Tibial nerve (tissue), 4 donors: Measurements from ENCODE around the gene KCNT2.

Experiments
- EP300 ChIP-seq, 2 donors: sonication (generic); formaldehyde crosslinking; IDR thresholded peaks; one replicate each; pipeline ENCODE4 v1.6.1; 2017; ENCODE audit warnings: antibody characterized with exemption in 2 of 2, mild to moderate bottlenecking in 1 of 2
- POLR2A ChIP-seq, 2 donors: fragments of 450-650 bp; IDR thresholded peaks; one replicate each; pipeline ENCODE4 v1.6.1; 2017; ENCODE audit warnings: antibody characterized with exemption in 2 of 2, mild to moderate bottlenecking in 2 of 2, moderate library complexity in 2 of 2
- TF ChIP-seq, protein P1 (sequence below), 5 experiments: fragments of 200-600 bp in 3 of 5; fragments of 450-650 bp in 2 of 5; sonication (generic) in 3 of 5; IDR thresholded peaks; one replicate each; pipeline ENCODE4 v1.5.1; 2016 to 2019; ENCODE audit warnings: antibody characterized with exemption in 5 of 5, mild to moderate bottlenecking in 3 of 5, moderate library complexity in 2 of 5

DNA sequence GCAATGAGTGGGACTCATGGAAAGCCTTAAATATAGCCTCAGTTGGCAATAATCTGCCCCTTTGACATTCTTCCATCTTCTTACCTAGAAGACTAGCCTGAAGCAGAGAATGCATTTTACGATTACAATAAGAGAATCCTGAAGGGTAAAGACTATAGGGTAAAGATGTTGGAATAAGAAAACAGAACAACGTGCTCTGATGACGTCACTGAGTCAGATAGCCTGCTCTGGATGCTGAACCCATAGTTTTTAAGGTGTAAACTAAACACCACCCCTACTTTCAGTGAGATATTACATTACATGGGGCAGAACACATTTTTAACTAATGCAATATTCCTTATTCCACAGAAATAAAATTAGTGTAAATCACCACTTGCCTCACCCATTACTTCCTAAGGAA, 240.4 kb downstream of the KCNT2 start:
- TF ChIP-seq, protein P1, sequence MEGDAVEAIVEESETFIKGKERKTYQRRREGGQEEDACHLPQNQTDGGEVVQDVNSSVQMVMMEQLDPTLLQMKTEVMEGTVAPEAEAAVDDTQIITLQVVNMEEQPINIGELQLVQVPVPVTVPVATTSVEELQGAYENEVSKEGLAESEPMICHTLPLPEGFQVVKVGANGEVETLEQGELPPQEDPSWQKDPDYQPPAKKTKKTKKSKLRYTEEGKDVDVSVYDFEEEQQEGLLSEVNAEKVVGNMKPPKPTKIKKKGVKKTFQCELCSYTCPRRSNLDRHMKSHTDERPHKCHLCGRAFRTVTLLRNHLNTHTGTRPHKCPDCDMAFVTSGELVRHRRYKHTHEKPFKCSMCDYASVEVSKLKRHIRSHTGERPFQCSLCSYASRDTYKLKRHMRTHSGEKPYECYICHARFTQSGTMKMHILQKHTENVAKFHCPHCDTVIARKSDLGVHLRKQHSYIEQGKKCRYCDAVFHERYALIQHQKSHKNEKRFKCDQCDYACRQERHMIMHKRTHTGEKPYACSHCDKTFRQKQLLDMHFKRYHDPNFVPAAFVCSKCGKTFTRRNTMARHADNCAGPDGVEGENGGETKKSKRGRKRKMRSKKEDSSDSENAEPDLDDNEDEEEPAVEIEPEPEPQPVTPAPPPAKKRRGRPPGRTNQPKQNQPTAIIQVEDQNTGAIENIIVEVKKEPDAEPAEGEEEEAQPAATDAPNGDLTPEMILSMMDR (IDR thresholded peaks at IDR 0.05), result no peak
- TF ChIP-seq EP300 (IDR thresholded peaks at IDR 0.05) (no peak), POLR2A (IDR thresholded peaks at IDR 0.05) (no peak)
